OCI-M1 (cell line): ENCODE data around the gene BBS1.
"Not testable (repeated sequence)": the region's sequence is repeated elsewhere in the genome, so short reads cannot be mapped to it uniquely, and the experiment has no call there.

Experiments
- DNase-seq: peaks from one replicate; lab custom pipeline; 2025; lab: John Stamatoyannopoulos, UW

The BBS1 gene

DNA sequence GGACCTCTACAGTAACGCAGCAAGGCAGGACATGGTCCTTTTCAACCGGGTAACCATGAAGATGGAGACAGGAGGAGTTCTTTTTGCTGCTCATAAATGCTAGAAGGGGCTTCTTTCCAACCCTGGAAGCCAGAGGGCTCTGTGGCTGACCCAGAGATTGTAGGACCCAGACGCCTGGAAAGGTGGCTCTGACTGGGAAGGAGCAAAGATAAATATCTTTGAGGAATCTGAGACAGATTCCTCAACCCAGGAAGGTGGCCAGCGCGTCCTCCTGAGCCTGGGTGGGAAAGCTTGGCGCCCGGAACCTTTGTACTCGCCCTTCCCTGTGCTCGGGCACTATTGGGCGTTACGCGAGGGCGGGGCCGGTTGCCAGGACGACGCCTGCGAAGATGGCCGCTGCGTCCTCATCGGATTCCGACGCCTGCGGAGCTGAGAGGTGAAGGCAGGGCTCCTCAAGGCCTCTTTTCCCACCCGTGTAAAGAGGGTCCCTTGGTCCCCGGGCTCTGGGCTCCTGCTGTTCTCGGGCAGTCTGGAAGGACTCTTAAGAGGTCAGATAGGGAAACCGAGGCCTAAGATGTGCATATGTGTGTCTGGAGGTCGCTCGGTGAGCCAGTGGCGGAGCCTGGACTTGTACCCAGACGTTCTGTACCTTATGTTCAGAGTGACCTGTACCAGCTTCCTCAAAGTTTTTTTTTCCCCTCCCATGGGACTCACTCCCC lies at the start of gene BBS1:
TSS of gene BBS1 (plus strand) at position 365 of the 719 bp plus-strand sequence. CDS start at position 390, 25 bp downstream.
- DNase-seq = peak; percentile 88

DNA sequence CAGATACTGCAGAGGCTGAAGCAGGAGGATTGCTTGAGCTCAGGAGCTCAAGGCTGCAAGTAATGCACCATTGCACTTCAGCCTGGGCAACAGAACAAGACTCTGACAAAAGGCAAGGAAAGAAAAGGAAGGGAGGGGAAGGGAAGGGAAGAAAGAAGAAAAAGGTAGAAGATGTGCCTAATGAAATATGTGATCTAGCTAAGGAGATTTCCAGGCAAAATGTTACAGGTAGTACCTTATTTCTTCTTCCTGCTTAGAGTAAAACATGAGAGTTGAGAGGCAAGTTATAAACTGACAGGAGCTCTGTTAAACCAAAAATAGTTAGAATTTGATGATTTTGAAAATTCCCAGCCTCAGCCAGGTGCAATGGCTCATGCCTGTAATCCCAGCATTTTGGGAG lies 48.4 kb upstream of the BBS1 start:
- DNase-seq = no peak

DNA sequence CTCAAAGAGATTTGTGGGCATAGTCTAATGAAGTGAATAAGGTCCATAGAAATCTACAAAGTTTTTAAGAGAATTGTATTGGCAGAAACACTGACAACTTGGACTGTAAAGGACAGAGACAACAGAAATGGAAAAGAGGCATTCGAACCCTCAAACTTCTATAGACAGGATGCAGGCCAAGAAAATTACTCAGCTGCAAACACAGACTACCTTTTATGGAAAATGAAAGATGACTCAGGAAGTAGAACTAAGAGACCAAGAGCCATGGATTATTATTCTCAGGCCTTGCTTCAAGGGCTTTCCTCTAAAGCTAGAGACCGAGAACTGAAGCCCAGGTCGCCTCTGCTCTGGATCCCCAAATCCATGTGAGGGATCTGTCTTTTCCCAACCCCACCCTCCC lies 47.5 kb upstream of the BBS1 start:
- no peak for DNase-seq

DNA sequence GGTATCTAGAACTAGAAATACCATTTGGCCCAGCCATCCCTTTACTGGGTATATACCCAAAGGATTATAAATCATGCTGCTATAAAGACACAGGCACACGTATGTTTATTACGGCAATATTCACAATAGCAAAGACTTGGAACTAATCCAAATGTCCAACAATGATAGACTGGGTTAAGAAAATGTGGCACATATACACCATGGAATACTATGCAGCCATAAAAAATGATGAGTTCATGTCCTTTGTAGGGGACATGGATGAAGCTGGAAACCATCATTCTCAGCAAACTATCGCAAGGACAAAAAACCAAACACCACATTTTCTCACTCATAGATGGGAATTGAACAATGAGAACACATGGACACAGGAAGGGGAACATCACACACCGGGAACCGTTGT lies 46.3 kb upstream of the BBS1 start:
- not testable (repeated sequence) for DNase-seq

DNA sequence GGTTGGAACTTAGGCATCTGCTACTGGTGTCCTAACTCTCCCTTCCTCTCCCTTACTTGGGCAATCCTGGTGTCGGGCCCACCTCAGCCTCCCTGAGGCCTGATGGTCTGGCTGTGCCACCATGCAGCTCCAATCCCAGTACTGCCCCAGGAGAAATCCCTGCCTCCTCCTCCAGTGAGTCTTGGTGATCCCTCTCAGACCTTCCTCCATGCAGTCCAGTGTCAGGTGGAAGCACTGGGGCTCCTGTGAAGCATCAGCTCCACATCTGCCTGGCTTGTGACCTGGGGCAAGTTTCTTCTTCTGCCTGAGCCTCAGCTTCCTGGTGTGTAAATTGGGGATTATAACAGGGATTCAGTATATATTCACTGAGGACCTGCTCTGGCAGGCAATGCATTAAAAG lies 45.5 kb upstream of the BBS1 start:
- DNase-seq = no peak

DNA sequence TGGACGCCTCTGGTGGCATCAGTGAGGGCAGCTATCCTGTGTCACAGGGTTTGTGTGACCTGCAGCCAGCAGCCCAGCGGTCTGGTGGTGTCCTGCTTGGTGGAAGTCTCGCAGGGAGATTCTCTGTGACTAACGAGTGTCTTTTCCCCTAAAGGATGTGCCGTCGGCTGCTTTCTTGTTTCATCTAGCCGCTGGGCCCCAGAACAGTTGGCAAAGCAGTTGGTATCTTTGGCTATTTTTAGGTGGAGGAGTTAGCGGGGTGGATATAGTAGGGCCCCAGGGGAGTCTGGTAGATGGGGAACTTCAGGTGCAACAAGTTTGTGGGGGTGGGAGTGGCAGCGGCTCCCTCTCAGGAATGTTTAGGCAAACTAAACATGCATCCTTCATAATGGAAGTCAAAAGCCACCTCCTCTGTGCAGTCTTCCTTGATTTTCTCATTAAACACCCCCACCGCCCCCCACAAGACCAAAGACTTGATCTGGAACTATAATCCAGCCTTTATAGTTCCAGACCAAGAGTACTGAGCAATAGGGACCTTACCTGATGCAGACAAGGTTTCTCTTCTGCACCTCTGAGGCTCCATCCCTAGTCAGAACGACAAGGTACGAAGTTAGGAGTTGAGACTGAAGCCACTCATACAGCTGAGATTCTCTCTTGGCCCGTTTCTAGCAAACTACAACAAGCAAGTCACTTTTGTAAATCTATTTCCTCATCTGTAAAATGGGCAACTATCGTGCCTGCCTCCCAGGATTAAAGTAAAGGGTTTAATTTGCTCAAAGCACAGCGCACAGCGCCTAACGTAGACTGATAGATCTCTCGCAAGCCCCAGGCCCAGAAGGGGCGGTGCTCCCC lies 44.8 kb upstream of the BBS1 start:
- DNase-seq = peak; percentile 25

DNA sequence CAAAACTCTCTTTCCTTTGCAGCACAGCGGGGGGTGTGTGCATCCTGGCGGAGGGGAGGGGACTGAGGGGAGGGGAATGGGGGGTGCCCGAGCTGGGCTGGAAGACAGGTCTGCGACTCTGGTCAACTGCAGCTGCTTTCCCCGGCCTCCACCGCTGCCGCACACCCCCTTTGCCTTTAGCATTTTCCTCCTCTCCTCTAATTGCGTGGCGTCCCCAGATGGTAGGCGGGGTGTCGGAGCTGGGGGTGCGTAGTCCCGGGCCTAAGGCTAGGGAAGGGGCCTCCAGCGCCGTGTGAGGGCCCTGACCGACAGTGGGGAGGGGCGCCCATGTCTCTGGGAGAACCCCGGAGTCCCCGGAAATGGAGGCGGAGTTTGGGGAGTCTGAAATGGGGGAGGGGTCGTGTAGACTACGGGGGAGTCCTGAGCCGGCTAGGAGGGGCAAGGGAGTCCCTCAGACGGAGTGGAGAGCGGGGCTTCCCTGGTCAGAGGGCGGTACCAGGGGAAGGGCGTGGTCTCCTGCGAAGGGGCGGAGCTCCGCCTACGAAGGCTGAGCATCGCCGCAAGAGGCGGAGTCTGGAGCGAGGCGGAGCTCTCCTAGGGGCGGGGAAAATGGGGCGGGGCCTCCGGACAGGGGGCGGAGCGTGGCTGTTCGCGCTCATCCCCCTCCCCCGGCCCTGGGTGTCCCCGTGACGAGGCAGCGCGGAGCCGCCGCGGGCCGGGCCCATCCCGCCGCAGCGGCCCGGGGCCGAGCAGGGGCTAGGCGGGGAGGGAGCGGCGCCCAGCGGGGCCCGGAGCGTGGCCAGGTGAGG lies 44.0 kb upstream of the BBS1 start, which contains the start of gene PELI3:
TSS of gene PELI3 (plus strand) at position 681 of the 809 bp plus-strand sequence. CDS start 1,224 bp downstream, outside the sequence.
- peak; percentile 94 for DNase-seq

DNA sequence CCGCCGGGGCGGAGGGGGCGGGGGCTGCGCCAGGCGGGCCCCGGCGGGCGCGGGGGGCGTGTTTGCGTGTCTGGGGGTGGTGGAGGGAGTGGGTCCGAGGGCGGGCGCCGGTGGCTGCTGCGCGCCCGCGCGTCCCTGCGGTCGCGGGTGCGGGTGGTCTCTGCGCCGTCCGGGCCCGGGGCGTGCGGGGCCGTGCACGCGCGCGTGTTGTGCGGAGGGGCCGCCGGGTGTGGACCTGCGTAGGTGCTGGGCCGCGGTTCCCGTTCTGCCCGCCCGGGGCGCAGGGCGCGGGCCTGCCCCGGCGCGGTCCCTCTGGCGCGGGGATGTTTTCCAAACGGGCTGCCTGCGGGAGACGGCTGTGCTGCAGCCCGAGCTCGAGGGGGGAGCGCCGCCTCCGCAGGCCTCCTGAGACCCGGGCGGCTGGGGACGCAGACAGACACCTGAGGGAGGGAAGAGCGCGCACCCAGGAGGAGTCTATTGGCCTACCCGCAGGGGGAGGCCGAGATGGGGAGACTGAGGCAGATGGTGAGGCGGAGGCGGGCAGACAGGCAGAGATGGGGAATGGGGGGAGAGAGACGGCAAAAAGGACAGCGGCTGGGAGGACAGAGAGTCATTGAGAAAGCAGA lies 43.3 kb upstream of the BBS1 start:
- peak; percentile 43 for DNase-seq

DNA sequence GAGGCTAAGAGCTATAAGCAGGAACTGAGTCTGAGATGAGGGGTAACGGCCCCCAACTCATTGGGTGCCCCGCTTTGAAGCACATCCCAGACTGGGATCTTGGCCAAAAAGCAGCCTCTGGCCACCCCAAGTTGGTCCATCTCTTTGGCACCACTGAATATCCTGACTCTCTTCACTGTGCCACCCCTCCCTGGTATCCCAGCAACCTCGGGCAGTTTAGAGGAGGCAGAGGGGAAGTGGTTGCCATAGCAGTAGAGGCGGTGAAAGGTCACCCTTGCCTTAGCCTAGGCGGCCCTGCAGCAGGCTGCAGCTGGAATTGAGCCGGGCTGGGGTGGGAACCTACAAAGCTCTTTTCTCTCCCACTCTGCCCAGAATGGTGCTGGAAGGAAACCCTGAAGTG lies 42.7 kb upstream of the BBS1 start:
- no peak for DNase-seq

DNA sequence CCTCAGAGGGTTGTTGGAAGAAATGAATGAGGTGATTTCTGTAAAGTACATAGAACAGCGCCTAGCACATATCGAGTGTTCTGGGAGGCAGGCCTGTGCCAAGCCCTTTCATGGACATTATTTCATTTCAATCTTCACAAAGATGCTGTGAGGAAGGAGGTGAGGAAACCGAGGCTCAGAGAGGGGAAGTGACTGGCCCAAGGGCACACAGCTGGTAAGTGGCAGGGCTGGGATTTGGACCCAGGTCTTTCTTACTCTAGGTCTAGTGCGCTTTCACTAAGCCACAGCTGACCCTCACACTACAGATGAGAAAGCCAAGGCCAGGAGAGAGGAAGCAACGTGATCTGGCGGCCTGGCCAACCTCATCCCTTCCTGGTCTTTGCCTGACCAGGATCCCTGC lies 41.7 kb upstream of the BBS1 start:
- DNase-seq = no peak

DNA sequence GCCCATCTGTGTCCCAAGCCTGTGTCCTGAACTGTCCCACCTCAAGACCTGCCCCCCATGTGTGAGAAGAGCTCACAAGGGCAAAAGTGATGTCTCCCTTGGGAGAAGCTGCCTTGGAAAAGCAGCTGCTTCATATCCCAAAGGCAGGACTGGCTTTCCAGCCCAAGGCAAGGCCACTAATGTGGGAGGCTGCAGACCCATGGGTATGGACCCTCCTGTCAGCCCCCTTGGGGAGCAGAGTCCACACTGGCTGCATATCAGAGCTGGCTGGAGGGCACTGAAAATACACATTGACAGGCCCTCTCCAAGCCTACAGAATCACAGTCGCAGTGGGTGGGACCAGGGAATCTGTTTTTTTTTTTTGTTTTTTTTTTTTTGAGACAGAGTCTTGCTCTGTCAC lies 41.0 kb upstream of the BBS1 start:
- no peak for DNase-seq

DNA sequence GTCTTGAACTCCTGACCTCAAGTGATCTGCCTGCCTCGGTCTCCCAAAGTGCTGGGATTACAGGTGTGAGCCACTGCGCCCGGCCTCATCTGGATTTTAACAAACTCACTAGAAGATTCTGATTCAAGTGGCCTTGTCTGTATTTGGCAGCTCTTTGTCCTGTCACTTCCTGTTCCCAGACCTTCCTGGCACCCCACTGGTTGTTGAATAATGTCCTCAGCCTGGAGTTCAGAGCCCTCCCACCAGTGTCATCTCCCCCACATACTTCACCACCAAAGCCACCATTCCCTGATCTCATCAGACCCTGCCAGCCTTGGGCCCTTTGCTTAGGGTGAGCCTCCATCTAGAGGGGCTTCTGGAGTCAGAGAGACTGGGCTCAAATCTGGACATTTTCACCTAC lies 40.4 kb upstream of the BBS1 start:
- peak; percentile 8 for DNase-seq

DNA sequence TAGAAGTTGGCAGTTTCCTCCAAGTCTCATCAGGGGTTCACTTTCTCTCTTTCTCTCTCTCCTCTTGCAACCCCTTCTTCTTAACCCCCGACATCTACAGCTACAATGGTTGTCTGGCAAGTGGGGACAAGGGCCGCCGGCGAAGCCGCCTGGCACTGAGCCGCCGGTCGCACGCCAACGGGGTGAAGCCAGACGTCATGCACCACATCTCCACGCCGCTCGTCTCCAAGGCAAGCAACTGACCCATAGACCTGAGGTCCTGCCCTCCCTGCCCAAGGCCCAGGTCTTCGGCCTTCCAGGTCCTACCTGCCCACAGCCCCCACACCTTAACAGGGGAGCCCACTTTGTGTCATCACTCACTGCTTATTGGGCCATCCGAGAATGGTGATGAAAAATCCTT lies 39.3 kb upstream of the BBS1 start:
- no peak for DNase-seq

DNA sequence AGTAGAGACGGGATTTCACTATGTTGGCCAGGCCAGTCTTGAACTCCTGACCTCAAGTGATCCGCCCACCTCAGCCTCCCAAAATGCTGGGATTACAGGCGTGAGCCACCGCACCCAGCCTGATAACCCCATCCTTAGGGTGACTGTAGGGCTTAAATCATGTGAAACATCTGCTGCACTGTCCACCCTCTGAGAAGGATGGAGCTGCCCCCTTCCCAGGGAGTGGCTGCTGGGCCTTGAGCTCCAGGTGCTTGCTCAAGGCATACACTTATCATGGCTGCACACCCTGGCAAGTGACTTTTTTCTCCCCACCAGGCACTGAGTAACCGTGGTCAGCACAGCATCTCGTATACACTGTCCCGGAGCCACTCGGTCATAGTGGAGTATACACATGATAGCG lies 38.4 kb upstream of the BBS1 start:
- DNase-seq = no peak

DNA sequence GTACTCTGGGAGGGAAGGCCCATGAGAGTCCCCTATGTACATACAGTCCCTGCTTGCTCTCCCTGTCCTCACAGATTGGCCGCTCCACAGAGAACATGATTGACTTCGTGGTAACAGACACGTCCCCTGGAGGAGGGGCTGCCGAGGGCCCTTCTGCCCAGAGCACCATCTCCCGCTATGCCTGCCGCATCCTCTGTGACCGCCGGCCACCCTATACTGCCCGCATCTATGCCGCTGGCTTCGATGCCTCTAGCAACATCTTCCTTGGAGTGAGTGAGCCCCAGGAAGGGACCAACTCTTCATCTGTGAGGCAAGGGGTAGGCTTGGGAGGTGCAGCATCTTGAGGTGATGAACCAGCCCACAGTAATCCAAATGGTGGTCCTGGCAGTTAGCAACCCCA lies 37.3 kb upstream of the BBS1 start:
- DNase-seq = no peak

DNA sequence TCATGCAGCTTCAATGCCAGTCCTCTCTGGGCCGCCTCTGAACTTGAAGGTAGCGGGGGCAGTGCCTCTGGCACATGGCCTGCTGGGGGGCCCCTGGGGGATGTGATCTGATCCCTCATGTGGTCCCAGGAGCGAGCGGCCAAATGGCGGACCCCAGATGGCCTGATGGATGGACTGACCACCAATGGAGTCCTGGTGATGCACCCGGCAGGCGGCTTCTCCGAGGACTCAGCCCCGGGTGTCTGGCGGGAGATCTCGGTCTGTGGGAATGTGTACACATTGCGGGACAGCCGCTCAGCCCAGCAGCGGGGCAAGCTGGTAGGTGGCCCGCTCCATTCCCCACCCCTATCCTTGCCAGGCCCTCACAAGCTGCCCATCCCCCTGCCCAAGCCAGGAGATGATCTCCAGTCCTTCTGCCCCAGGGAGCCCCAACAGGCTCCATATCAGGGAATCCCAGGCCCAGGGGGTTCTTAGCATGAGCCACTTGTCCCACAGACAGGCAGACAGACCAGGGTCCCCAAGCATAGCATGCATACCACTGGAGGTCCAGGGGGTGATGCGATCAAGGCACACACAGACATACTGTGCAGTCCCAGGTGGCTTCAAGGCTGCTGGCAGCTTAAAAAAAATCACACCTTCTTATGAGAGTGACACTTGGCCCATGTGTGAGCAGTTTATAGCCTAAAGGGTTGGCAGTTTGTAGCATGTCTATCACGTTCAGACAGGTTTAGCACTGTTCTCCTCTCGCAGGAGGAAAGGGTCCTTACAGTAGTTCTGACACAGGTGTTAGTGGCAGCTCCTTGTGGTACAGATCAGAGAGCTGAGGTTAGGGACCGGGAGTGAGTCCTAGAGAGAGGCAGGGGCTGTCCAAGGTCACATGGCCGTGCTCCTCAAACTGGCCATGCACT lies 36.6 kb upstream of the BBS1 start:
- DNase-seq = no peak

DNA sequence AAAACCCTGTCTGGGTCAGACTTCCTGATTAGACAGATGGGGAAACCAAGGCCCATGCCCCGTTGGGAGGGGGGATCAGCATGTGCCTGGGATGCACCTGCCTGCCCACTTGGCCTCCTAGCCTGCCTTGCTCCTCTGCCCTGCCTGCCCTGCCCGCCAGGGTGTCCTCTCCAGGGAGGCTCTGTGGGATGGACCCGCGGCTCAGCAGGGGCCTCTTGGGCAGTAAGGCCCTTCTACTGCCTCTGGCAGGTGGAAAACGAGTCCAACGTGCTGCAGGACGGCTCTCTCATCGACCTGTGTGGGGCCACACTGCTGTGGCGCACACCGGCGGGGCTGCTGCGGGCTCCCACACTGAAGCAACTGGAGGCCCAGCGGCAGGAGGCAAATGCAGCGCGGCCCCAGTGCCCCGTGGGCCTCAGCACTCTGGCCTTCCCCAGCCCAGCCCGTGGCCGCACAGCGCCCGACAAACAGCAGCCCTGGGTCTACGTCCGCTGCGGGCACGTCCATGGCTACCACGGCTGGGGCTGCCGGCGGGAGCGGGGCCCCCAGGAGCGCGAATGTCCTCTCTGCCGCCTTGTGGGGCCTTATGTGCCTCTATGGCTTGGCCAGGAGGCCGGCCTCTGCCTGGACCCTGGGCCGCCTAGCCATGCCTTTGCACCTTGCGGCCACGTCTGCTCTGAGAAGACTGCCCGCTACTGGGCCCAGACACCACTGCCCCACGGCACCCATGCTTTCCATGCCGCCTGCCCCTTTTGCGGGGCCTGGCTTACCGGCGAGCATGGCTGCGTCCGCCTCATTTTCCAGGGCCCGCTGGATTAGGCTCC lies 34.9 kb upstream of the BBS1 start:
- no peak for DNase-seq

DNA sequence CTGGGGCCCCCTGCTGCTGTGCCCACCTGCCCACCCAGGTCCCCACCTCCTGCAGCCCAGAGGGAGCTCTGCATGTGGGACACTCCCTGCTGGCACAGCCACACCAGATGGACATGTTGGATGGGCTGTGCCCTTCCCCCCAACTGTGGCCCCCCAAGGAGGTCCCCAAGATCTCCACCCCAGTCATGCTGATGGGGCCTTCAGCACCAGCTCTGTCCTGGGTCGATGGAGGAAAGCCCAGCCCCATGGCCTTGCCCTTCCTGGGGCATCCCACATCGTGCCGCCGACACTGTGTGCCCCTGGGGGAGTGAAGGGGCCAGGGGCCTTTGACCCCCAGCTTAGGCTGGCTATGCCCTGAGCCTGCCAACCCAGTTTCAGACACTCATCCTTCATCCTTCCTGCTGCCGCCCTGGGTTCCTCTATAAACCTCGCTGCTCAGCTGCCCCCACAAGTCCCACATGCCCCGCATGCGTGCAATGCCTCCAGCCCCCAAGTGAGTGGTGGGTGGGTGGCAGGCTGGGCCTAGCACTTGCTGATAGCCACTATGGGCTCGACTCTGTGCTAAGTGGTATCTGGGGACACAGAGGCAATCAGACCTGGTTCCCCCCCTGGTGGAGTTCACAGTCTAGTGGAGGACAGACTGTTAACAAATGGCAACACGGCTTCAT lies 34.1 kb upstream of the BBS1 start:
- DNase-seq = no peak

DNA sequence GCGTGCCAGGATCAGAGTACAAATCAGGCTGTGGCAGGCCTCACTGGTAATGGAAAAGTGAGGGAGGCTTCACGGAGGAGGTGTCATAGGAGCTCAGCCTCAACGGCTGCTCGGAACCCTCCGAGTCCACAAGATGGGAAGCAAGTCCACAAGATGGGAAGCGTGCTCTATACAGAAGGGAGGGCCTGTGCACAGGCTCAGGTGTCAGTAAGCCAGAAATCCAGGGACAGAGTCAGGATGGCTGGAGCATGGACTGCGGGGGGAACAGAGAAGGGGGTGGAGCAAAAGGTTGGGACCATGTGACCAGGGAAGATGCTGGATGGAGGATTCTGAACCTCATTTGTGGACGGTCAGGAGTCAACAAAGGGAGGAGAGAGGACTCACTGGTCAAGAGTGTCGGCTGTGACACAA lies 33.6 kb upstream of the BBS1 start:
- DNase-seq = no peak
